Measurements from ENCODE around the gene GPLD1.
A peak's percentile ranks its signal among the peaks of the same experiment; 100 is the strongest.
"Not testable (repeated sequence)": the region's sequence is repeated elsewhere in the genome, so short reads cannot be mapped to it uniquely, and the experiment has no call there.

Gene GPLD1

GRCh38 chr6:24410622-24411021 is 78.8 kb downstream of the GPLD1 start:
- DNase-seq (ENCODE audit: low read depth): no peak

GRCh38 chr6:24408719-24409410 is 80.5 kb downstream of the GPLD1 start:
- DNase-seq (ENCODE audit: low read depth): no peak

- DNase-seq (ENCODE audit: low read depth): no peak
Observed at GRCh38 chr6:24405262-24405661, 84.1 kb downstream of the GPLD1 start.

DNA sequence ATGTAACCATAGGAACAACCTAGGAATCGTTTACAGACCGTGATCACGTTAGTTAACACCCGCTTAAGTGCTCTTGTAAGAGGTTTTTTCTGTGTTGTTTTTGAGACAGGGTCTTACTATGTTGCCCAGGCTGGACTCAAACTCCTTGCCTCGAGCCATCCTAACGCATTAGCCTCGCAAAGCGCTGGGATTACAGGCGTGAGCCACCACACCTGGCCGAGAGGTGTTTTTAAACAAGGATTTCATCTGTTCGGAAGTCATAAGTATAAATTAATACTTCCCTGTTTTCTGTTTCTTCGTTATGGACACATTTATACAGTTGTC is 85.9 kb downstream of the GPLD1 start:
- no peak for DNase-seq (ENCODE audit: low read depth)

DNA sequence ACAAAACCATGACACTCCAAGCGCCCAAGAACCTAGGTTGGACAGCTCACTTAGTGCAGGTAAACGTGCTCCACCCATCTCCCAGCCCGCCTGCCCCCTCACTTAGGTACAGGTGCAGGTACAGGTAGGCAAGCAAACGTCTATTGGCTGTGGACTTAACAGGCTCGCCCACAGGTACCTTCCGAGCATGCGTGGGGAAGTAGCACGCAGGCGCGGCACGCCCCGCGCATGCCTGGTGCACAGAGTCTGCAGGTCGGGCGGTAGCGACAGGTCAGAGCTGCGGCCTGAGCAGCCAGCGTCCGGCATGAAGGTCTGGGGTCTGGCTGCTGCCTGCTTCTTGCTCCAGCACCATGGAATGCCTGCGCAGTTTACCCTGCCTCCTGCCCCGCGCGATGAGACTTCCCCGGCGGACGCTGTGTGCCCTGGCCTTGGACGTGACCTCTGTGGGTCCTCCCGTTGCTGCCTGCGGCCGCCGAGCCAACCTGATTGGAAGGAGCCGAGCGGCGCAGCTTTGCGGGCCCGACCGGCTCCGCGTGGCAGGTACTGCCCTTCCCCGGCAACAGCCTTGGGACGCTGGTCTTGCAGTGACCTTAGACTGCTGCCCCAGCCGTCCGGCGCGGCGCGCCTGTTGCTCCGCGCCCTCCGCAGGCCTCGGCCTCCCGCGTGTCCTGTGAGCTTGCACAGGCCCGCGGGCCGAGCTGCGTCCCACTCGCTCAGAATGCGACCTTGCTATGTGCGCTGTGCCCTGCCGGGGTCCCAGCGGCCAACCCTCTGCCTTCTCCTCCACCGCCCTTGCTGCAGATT is 86.5 kb downstream of the GPLD1 start, which contains the start of gene MRS2:
TSS of gene MRS2 (plus strand) at position 240 of the 804 bp plus-strand sequence. CDS start at position 351, 111 bp downstream.
- no peak for DNase-seq (ENCODE audit: low read depth)

DNA sequence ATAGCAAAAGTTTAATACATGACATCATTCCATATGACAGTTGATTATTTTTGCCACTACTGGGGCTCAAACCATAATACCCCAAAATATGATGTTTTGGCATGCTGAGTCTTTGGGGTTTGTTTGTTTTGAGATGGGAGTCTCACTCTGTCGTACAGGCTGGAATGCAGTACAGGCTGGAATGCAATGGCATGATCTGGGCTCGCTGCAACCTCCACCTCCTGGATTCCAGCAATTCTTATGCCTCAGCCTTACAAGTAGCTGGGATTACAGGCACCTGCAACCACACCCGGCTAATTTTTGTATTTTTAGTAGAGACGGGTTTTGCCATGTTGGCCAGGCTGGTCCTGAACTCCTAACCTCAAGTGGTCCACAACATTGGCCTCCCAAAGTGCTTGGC is 87.9 kb downstream of the GPLD1 start:
- no peak for DNase-seq (ENCODE audit: low read depth)

- not testable (repeated sequence) for DNase-seq (ENCODE audit: low read depth)
Observed at GRCh38 chr6:24400045-24401039, 89.0 kb downstream of the GPLD1 start.

- DNase-seq (ENCODE audit: low read depth): no peak
Observed at GRCh38 chr6:24397631-24398030, 91.7 kb downstream of the GPLD1 start.

DNA sequence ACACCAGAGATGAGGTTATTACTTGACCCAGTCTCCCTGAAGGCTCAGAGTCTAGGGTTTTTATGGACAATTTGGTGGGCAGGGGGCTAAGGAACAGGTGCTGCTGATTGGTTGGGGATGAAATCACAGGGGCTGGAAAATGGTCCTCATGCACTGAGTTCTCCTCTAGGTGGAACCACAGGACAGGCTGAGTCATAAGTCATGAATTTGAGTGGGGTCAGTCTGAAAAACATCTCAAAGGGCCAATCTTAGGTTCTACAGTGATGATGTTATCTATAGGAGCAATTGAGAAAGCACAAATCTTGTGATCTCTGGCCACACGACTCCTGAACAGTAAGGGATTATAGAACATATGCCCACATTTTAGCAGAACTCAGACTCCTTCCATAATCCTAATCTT is 92.6 kb downstream of the GPLD1 start:
- no peak for DNase-seq (ENCODE audit: low read depth)

DNA sequence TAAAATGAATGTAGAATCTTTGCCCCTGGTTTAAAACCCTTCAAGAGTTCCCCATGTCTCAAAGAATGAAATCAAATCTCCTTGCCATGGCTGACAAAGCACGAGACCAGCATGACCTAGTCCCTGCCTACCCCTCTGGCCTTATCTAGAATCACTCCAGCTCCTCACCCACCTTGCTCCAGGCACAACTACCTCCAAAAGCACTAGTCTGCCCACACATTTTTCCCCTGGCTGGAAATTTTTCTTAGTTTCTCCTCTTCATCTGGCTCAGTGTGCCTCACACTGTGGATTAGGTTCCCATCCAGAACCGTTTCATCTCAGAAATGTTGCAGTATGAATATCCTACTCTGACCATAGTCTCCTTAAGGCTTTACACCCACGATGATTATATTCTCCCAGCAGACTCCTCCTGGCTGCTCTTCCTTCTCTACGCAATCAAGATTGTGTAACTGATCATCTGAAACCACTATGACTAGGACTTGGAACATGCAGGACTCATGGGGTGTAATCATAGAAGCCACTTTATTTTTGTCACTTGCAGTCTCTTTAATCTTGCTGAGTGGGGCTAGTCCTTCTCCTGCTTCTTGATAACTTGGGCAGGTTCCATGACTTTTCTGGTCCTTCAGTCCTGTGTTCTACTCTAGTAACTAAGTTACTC is 94.5 kb downstream of the GPLD1 start:
- peak; percentile 79 for DNase-seq (ENCODE audit: low read depth)

DNA sequence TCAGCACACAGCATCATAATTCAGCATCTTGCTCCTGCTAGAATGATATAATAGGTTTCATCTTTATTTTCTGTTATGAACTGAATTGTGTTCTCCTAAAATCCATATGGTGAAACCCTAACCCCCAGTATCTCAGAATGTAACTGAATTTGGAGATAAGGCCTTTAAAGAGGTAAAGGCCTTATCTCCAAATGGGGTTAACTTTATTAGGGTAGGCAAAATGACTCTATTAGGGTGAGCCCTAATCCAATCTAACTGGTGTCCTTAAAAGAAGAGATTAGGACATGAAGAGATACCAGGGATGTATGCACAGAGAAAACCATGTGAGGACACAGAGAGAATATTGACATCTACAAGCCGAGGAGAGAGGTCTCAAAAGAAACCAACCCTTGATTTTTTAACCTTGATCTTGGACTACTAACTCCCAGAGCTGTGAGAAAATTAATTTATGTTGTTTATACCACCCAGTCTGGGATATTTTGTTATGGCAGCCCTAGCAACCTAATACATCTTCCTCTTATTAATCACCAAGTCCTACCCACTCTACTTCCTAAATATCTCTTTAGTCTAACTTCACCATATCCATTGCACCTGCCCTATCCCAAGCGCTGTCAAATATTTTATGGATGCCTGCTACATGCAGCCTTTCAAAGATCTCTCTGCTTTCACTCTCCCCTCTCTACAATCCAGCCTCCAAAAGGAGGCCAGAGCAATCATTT is 95.2 kb downstream of the GPLD1 start:
- no peak for DNase-seq (ENCODE audit: low read depth)

GRCh38 chr6:24391756-24392405 is 97.5 kb downstream of the GPLD1 start:
- DNase-seq (ENCODE audit: low read depth): no peak

GRCh38 chr6:24391208-24391607 is 98.2 kb downstream of the GPLD1 start:
- no peak for DNase-seq (ENCODE audit: low read depth)

DNA sequence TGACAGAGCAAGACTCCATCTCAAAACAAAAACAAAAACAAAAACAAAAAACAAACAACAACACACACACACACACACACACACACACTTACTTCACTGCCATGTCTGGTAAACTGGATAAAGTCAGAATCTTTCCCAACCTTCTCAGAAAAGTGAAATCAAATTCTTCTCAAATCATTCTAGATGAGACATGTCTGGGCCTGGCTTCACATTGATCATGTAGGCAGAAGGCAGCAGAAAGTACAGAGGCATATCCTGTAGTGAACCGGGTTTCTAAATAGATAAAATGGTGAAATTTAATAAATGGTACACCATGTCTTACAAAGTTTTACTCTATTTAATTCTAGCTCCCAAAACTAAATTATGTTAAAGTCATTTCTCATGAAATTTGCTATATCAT is 101.6 kb downstream of the GPLD1 start:
- DNase-seq (ENCODE audit: low read depth): no peak

GRCh38 chr6:24385536-24386269 is 103.7 kb downstream of the GPLD1 start:
- no peak for DNase-seq (ENCODE audit: low read depth)

DNA sequence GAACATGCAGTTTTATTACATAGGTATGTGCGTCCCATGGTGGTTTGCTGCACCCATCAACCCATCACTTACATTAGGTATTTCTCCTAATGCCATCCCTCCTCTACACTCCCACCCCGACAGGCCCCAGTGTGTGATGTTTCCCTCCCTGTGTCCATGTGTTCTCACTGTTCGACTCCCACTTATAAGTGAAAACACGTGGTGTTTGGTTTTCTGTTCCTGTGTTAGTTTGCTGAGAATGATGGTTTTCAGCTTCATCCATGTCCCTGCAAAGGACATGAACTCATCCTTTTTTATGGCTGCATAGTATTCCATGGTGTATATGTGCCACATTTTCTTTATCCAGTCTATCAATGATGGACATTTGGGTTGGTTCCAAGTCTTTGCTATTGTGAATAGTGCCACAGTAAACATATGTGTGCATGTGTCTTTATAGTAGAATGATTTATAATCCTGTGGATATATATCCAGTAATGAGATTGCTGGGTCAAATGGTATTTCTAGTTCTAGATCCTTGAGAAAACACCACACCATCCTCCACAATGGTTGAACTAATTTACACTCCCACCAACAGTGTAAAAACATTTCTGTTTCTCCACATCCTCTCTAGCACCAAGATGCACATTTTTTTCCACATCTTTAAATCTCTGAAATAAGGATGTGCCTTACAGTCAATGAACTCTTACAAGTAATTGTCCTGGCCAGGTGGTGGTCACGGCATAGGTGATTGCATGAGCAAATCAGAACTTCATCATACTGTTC is 104.8 kb downstream of the GPLD1 start:
- DNase-seq (ENCODE audit: low read depth): not testable (repeated sequence)

GRCh38 chr6:24382891-24383494 is 106.4 kb downstream of the GPLD1 start:
- DNase-seq (ENCODE audit: low read depth): not testable (repeated sequence)

- no peak for DNase-seq (ENCODE audit: low read depth)
Observed at GRCh38 chr6:24382220-24382540, 107.2 kb downstream of the GPLD1 start.
